Activated naive CD4-positive, alpha-beta T cell treated with anti-CD3 and anti-CD28 coated beads, Interleukin-2, amount 50 U/mL, for 16 hours (primary cell): Measurements from ENCODE around the gene SCRN2.

Experiments
- DNase-seq: peaks from one replicate; pipeline ENCODE4 v3.0.0-alpha.2; 2020

The SCRN2 gene

GRCh38 chr17:47840742-47841487 lies at the start of gene SCRN2:
Gene SCRN2, minus strand, starts transcription at chr17:47841273. Its CDS starts 430 bp downstream, at chr17:47840843.
- DNase-seq: peak; percentile 85

- peak; percentile 91 for DNase-seq
These were observed 48.9 kb upstream of the SCRN2 start for GRCh38 chr17:47889734-47890529.

GRCh38 chr17:47888293-47888692 lies 47.2 kb upstream of the SCRN2 start:
- no peak for DNase-seq

GRCh38 chr17:47884905-47885730 lies 44.0 kb upstream of the SCRN2 start:
- DNase-seq: no peak

- no peak for DNase-seq
These were observed 43.3 kb upstream of the SCRN2 start for GRCh38 chr17:47884427-47884740.

GRCh38 chr17:47883589-47884426 lies 42.7 kb upstream of the SCRN2 start:
- DNase-seq: no peak

GRCh38 chr17:47882695-47883588 lies 41.9 kb upstream of the SCRN2 start:
- no peak for DNase-seq

GRCh38 chr17:47882247-47882646 lies 41.2 kb upstream of the SCRN2 start:
- no peak for DNase-seq

- DNase-seq: no peak
These were observed 38.8 kb upstream of the SCRN2 start for GRCh38 chr17:47879776-47880454.

GRCh38 chr17:47879028-47879585 lies 38.0 kb upstream of the SCRN2 start:
- no peak for DNase-seq

- DNase-seq: no peak
These were observed 37.3 kb upstream of the SCRN2 start for GRCh38 chr17:47878203-47879027.

- no peak for DNase-seq
These were observed 36.4 kb upstream of the SCRN2 start for GRCh38 chr17:47877368-47878034.

GRCh38 chr17:47875011-47875985 lies 34.2 kb upstream of the SCRN2 start:
- no peak for DNase-seq

GRCh38 chr17:47873200-47874090 lies 32.4 kb upstream of the SCRN2 start:
- DNase-seq: no peak

- no peak for DNase-seq
These were observed 31.6 kb upstream of the SCRN2 start for GRCh38 chr17:47872651-47873161.

GRCh38 chr17:47872019-47872650 lies 31.1 kb upstream of the SCRN2 start:
- no peak for DNase-seq
